ENCODE data around the gene ACADL. TPM values are rescaled to one million over a fixed set of nuclear protein-coding genes. Genes with fewer than 3 reads are reported as not detected.
A peak's percentile ranks its signal among the peaks of the same experiment; 100 is the strongest.
"Not testable (repeated sequence)": the region's sequence is repeated elsewhere in the genome, so short reads cannot be mapped to it uniquely, and the experiment has no call there.

Gene ACADL
- total and polyA plus RNA-seq, 2 donors = 0.99 to 17.8 TPM

GRCh38 chr2:210179351-210179990 lies 45.8 kb downstream of the ACADL start:
- Histone ChIP-seq H3K27ac (ENCODE audit: low read depth in 1 of 2, low read length in 1 of 2) (peak overlapping the region in 1 of 2 donors; percentile 97), H3K27me3 (ENCODE audit: control insufficient read depth in 2 of 2, insufficient read depth in 1 of 2, low read length in 1 of 2) (no peaks in the 10 kb centered on the region), H3K9me3 (ENCODE audit: control insufficient read depth in 2 of 2, insufficient read depth in 1 of 2, low read length in 1 of 2) (peaks cover 0 to 12% of the 10 kb centered on the region in 2 donors), H3K36me3 (ENCODE audit: control insufficient read depth in 2 of 2, insufficient read depth in 2 of 2, low read length in 1 of 2) (no peaks in the 10 kb centered on the region), H3K4me1 (ENCODE audit: control insufficient read depth in 2 of 2, insufficient read depth in 2 of 2, low read length in 2 of 2) (peaks cover 26 to 29% of the 10 kb centered on the region in 2 donors), H3K4me3 (ENCODE audit: low read length in 2 of 2) (no peak overlapping the region)
- DNase-seq (ENCODE audit: low read depth in 6 of 9, low spot score in 9 of 9) = no peak

- no peaks in the 10 kb centered on the region for H3K36me3 ChIP-seq (ENCODE audit: control insufficient read depth in 2 of 2, insufficient read depth in 2 of 2, low read length in 1 of 2)
- 17% methylated on average over 1 of the region's 1 CpG for WGBS
- peak in 1 of 9 donors; percentile 40 for DNase-seq (ENCODE audit: low read depth in 6 of 9, low spot score in 9 of 9)
These were observed 47.5 kb downstream of the ACADL start for GRCh38 chr2:210177769-210178168.

GRCh38 chr2:210177115-210177514 lies 48.1 kb downstream of the ACADL start:
- not testable (repeated sequence) for H3K27me3 ChIP-seq (ENCODE audit: control insufficient read depth in 2 of 2, insufficient read depth in 1 of 2, low read length in 1 of 2); H3K27ac ChIP-seq (ENCODE audit: low read depth in 1 of 2, low read length in 1 of 2); DNase-seq (ENCODE audit: low read depth in 6 of 9, low spot score in 9 of 9); H3K36me3 ChIP-seq (ENCODE audit: control insufficient read depth in 2 of 2, insufficient read depth in 2 of 2, low read length in 1 of 2); H3K4me3 ChIP-seq (ENCODE audit: low read length in 2 of 2)
- H3K9me3 ChIP-seq (ENCODE audit: control insufficient read depth in 2 of 2, insufficient read depth in 1 of 2, low read length in 1 of 2) = peaks cover 0 to 12% of the 10 kb centered on the region in 2 donors
- H3K4me1 ChIP-seq (ENCODE audit: control insufficient read depth in 2 of 2, insufficient read depth in 2 of 2, low read length in 2 of 2) = peaks cover 24 to 30% of the 10 kb centered on the region in 2 donors
- WGBS = 96% methylated on average over 1 of the region's 1 CpG

More at GRCh38 chr2:210177769-210178168, 47.5 kb downstream of the ACADL start:
- Histone ChIP-seq H3K9me3 (ENCODE audit: control insufficient read depth in 2 of 2, insufficient read depth in 1 of 2, low read length in 1 of 2) (peaks cover 0 to 12% of the 10 kb centered on the region in 2 donors), H3K4me3 (ENCODE audit: low read length in 2 of 2) (no peak overlapping the region), H3K27me3 (ENCODE audit: control insufficient read depth in 2 of 2, insufficient read depth in 1 of 2, low read length in 1 of 2) (no peaks in the 10 kb centered on the region), H3K4me1 (ENCODE audit: control insufficient read depth in 2 of 2, insufficient read depth in 2 of 2, low read length in 2 of 2) (peaks cover 26 to 29% of the 10 kb centered on the region in 2 donors), H3K27ac (ENCODE audit: low read depth in 1 of 2, low read length in 1 of 2) (peak overlapping the region in 1 of 2 donors; percentile 61)

GRCh38 chr2:210174086-210174485 lies 51.2 kb downstream of the ACADL start:
- no peak for DNase-seq (ENCODE audit: low read depth in 6 of 9, low spot score in 9 of 9)
- Histone ChIP-seq H3K4me3 (ENCODE audit: low read length in 2 of 2) (no peak overlapping the region), H3K4me1 (ENCODE audit: control insufficient read depth in 2 of 2, insufficient read depth in 2 of 2, low read length in 2 of 2) (peaks cover 4 to 9% of the 10 kb centered on the region in 2 donors), H3K9me3 (ENCODE audit: control insufficient read depth in 2 of 2, insufficient read depth in 1 of 2, low read length in 1 of 2) (peaks cover 0 to 1% of the 10 kb centered on the region in 2 donors), H3K27ac (ENCODE audit: low read depth in 1 of 2, low read length in 1 of 2) (no peak overlapping the region), H3K36me3 (ENCODE audit: control insufficient read depth in 2 of 2, insufficient read depth in 2 of 2, low read length in 1 of 2) (no peaks in the 10 kb centered on the region), H3K27me3 (ENCODE audit: control insufficient read depth in 2 of 2, insufficient read depth in 1 of 2, low read length in 1 of 2) (no peaks in the 10 kb centered on the region)

GRCh38 chr2:210172219-210172575 lies 53.0 kb downstream of the ACADL start:
- no peak for DNase-seq (ENCODE audit: low read depth in 6 of 9, low spot score in 9 of 9)
- H3K4me3 ChIP-seq (ENCODE audit: low read length in 2 of 2) = peak overlapping the region; percentile 81 to 92
- WGBS = 29% methylated on average over 8 of the region's 8 CpGs
- peaks cover 0 to 1% of the 10 kb centered on the region in 2 donors for H3K9me3 ChIP-seq (ENCODE audit: control insufficient read depth in 2 of 2, insufficient read depth in 1 of 2, low read length in 1 of 2)
- H3K36me3 ChIP-seq (ENCODE audit: control insufficient read depth in 2 of 2, insufficient read depth in 2 of 2, low read length in 1 of 2) = no peaks in the 10 kb centered on the region
- no peaks in the 10 kb centered on the region for H3K27me3 ChIP-seq (ENCODE audit: control insufficient read depth in 2 of 2, insufficient read depth in 1 of 2, low read length in 1 of 2)
- peak overlapping the region; percentile 99 for H3K27ac ChIP-seq (ENCODE audit: low read depth in 1 of 2, low read length in 1 of 2)
- H3K4me1 ChIP-seq (ENCODE audit: control insufficient read depth in 2 of 2, insufficient read depth in 2 of 2, low read length in 2 of 2) = peaks cover 0 to 3% of the 10 kb centered on the region in 2 donors

GRCh38 chr2:210171309-210172218 lies 53.7 kb downstream of the ACADL start, which contains the start of gene KANSL1L:
Gene KANSL1L (minus strand): TSS chr2:210171409. CDS start chr2:210154582, 16,827 bp downstream.
- H3K27ac ChIP-seq (ENCODE audit: low read depth in 1 of 2, low read length in 1 of 2) = peak within 1 kb of the TSS; percentile 99
- H3K36me3 ChIP-seq (ENCODE audit: control insufficient read depth in 2 of 2, insufficient read depth in 2 of 2, low read length in 1 of 2) = no peaks in the 10 kb centered on the region
- no peaks in the 10 kb centered on the region for H3K27me3 ChIP-seq (ENCODE audit: control insufficient read depth in 2 of 2, insufficient read depth in 1 of 2, low read length in 1 of 2)
- peaks cover 0 to 3% of the 10 kb centered on the region in 2 donors for H3K4me1 ChIP-seq (ENCODE audit: control insufficient read depth in 2 of 2, insufficient read depth in 2 of 2, low read length in 2 of 2)
- DNase-seq (ENCODE audit: low read depth in 6 of 9, low spot score in 9 of 9) = peak; percentile 84 to 98 (median 95)
- H3K9me3 ChIP-seq (ENCODE audit: control insufficient read depth in 2 of 2, insufficient read depth in 1 of 2, low read length in 1 of 2) = peaks cover 0 to 1% of the 10 kb centered on the region in 2 donors
- WGBS = under 1% methylated on average over 67 of the region's 67 CpGs
- peak within 1 kb of the TSS; percentile 81 to 92 for H3K4me3 ChIP-seq (ENCODE audit: low read length in 2 of 2)

GRCh38 chr2:210170446-210171303 lies 54.6 kb downstream of the ACADL start:
- H3K4me3 ChIP-seq (ENCODE audit: low read length in 2 of 2) = peak overlapping the region; percentile 63 to 92
- peaks cover 0 to 3% of the 10 kb centered on the region in 2 donors for H3K4me1 ChIP-seq (ENCODE audit: control insufficient read depth in 2 of 2, insufficient read depth in 2 of 2, low read length in 2 of 2)
- peak; percentile 84 to 98 (median 96) for DNase-seq (ENCODE audit: low read depth in 6 of 9, low spot score in 9 of 9)
- H3K27me3 ChIP-seq (ENCODE audit: control insufficient read depth in 2 of 2, insufficient read depth in 1 of 2, low read length in 1 of 2) = no peaks in the 10 kb centered on the region
- WGBS = under 1% methylated on average over 64 of the region's 64 CpGs
- peaks cover 0 to 1% of the 10 kb centered on the region in 2 donors for H3K9me3 ChIP-seq (ENCODE audit: control insufficient read depth in 2 of 2, insufficient read depth in 1 of 2, low read length in 1 of 2)
- peak overlapping the region; percentile 99 for H3K27ac ChIP-seq (ENCODE audit: low read depth in 1 of 2, low read length in 1 of 2)
- no peaks in the 10 kb centered on the region for H3K36me3 ChIP-seq (ENCODE audit: control insufficient read depth in 2 of 2, insufficient read depth in 2 of 2, low read length in 1 of 2)

GRCh38 chr2:210170196-210170445 lies 55.1 kb downstream of the ACADL start:
- under 1% methylated on average over 6 of the region's 6 CpGs for WGBS
- Histone ChIP-seq H3K4me3 (ENCODE audit: low read length in 2 of 2) (peak overlapping the region; percentile 63 to 92), H3K36me3 (ENCODE audit: control insufficient read depth in 2 of 2, insufficient read depth in 2 of 2, low read length in 1 of 2) (no peaks in the 10 kb centered on the region), H3K27me3 (ENCODE audit: control insufficient read depth in 2 of 2, insufficient read depth in 1 of 2, low read length in 1 of 2) (no peaks in the 10 kb centered on the region), H3K27ac (ENCODE audit: low read depth in 1 of 2, low read length in 1 of 2) (peak overlapping the region; percentile 92 to 99), H3K4me1 (ENCODE audit: control insufficient read depth in 2 of 2, insufficient read depth in 2 of 2, low read length in 2 of 2) (peaks cover 0 to 3% of the 10 kb centered on the region in 2 donors), H3K9me3 (ENCODE audit: control insufficient read depth in 2 of 2, insufficient read depth in 1 of 2, low read length in 1 of 2) (peaks cover 0 to 1% of the 10 kb centered on the region in 2 donors)
- DNase-seq (ENCODE audit: low read depth in 6 of 9, low spot score in 9 of 9) = no peak
